K562 (cell line): ENCODE measurements around the gene CAPZA3. TPM values are rescaled to one million over a fixed set of nuclear protein-coding genes. Genes with fewer than 3 reads are reported as not detected.
A peak's percentile ranks its signal among the peaks of the same experiment; 100 is the strongest.

ENCODE experiments used
- ARID1B ChIP-seq: fragments of 450-650 bp; IDR thresholded peaks from 2 replicates; pipeline ENCODE4 v1.6.1; 2016; ENCODE audit warnings: antibody characterized with exemption, mild to moderate bottlenecking, inconsistent platforms
- BRCA1 ChIP-seq, 2 experiments: fragments of 450-650 bp in 1 of 2; sonication (generic) in 1 of 2; formaldehyde crosslinking in 1 of 2; IDR thresholded peaks; 2 replicates each; pipeline versions ENCODE4 v1.5.0 to v1.6.1; 2017 to 2020; ENCODE audit warnings: mild to moderate bottlenecking in 1 of 2, missing genetic modification reagents in 1 of 2
- BRF1 ChIP-seq: IDR thresholded peaks from 3 replicates; pipeline ENCODE4 v1.6.1; 2011; ENCODE audit warnings: borderline replicate concordance, mild to moderate bottlenecking; ENCODE audit not compliant: insufficient read length; ENCODE audit errors: extremely low read depth
- E2F8 ChIP-seq: fragments of 450-650 bp; IDR thresholded peaks from 2 replicates; pipeline ENCODE4 v1.7.1; 2018; ENCODE audit warnings: mild to moderate bottlenecking, low read depth; ENCODE audit not compliant: partially characterized antibody
- HINFP ChIP-seq: fragments of 450-650 bp; conservative IDR thresholded peaks from 2 replicates; pipeline ENCODE4 v1.6.1; 2016; ENCODE audit warnings: missing genetic modification characterization, low read depth, mild to moderate bottlenecking, control low read depth, missing compliant biosample characterization
- MEIS2 ChIP-seq: fragments of 450-650 bp; IDR thresholded peaks from 2 replicates; pipeline ENCODE4 v1.6.1; 2014; ENCODE audit warnings: mild to moderate bottlenecking; ENCODE audit not compliant: partially characterized antibody
- NCOR1 ChIP-seq: fragments of 450-650 bp; IDR thresholded peaks from 2 replicates; pipeline ENCODE4 v1.6.1; 2016; ENCODE audit warnings: mild to moderate bottlenecking, moderate library complexity
- NFATC3 ChIP-seq: fragments of 450-650 bp; IDR thresholded peaks from 2 replicates; pipeline ENCODE4 v1.6.1; 2017; ENCODE audit warnings: mild to moderate bottlenecking
- NR2F6 ChIP-seq: fragments of 450-650 bp; formaldehyde crosslinking; IDR thresholded peaks from 2 replicates; pipeline ENCODE4 v1.4.0; 2020; ENCODE audit warnings: mild to moderate bottlenecking
- PHTF2 ChIP-seq: fragments of 250-450 bp; sonication (Bioruptor Pico); IDR thresholded peaks from 2 replicates; pipeline ENCODE4 v1.5.0; 2021; ENCODE audit warnings: mild to moderate bottlenecking
- ZC3H11A ChIP-seq: IDR thresholded peaks from 2 replicates; pipeline ENCODE4 v1.6.1; 2012; ENCODE audit warnings: low read depth, low read length, improper control_type of control experiment
- ZHX1 ChIP-seq: fragments of 150-350 bp; conservative IDR thresholded peaks from 2 replicates; pipeline ENCODE4 v1.6.1; 2014; ENCODE audit warnings: low read length
- ZNF140 ChIP-seq: fragments of 250-450 bp; sonication (Bioruptor Pico); IDR thresholded peaks from 2 replicates; pipeline ENCODE4 v1.8.0; 2021; ENCODE audit warnings: moderate library complexity, mild to moderate bottlenecking, inconsistent platforms
- ZNF197 ChIP-seq: fragments of 200-800 bp; sonication (Bioruptor generic); IDR thresholded peaks from 2 replicates; pipeline ENCODE4 v1.6.1; 2016; ENCODE audit warnings: low read depth, missing genetic modification characterization, missing compliant biosample characterization
- ZNF584 ChIP-seq: fragments of 200-800 bp; sonication (Bioruptor generic); IDR thresholded peaks from 2 replicates; pipeline ENCODE4 v1.6.1; 2016; ENCODE audit warnings: low read depth, mild to moderate bottlenecking, missing genetic modification characterization, missing compliant biosample characterization
- ZNF644 ChIP-seq: fragments of 200-800 bp; sonication (Bioruptor generic); IDR thresholded peaks from 2 replicates; pipeline ENCODE4 v1.6.1; 2016; ENCODE audit warnings: low read depth, missing genetic modification characterization, missing compliant biosample characterization
- polyA plus RNA-seq, 8 experiments: library from polyadenylated mRNA; depleted of rRNA in 4 of 8; stranded (reverse) in 5 of 8; unstranded in 3 of 8; fragments of >200 nt; fragmentation: Nextera tagmentation in 2 of 8; fragmentation: Illumina TruSeq in 1 of 8; extraction: Ambion mirVana in 2 of 8; extraction: Trizol in 1 of 8; gene quantifications; 2 replicates each; pipeline versions ENCODE4 v1.2.1 to v1.2.3, GENCODE V29; 2011 to 2014; ENCODE audit warnings: inconsistent platforms in 1 of 8, missing spikeins in 1 of 8
- total RNA-seq, 7 experiments: library from RNA; depleted of rRNA in 6 of 7; stranded (reverse); fragments of >200 nt in 6 of 7; fragmentation: Illumina TruSeq in 2 of 7; extraction: Trizol in 2 of 7; gene quantifications; 2 replicates each; pipeline versions ENCODE4 v1.2.1 to v1.2.3, GENCODE V29; 2011 to 2021; ENCODE audit warnings: low replicate concordance in 1 of 7

Gene CAPZA3
- total and polyA plus RNA-seq, 9 of the 15 experiments (the other 6 are each of a cell fraction or from before 2014, with no cell fraction given): not detected

- TF ChIP-seq ZNF644 (no peak), ZNF140 (CRISPR knock-in tag) (no peak), ZHX1 (no peak), HINFP (tag) (no peak), BRCA1 (IDR thresholded peaks at IDR 0.05) (no peak), BRCA1 (CRISPR knock-in tag; IDR thresholded peaks at IDR 0.05) (no peak), ZC3H11A (no peak), NFATC3 (no peak), ZNF197 (CRISPR knock-in tag) (no peak), ARID1B (peak; percentile 90), NR2F6 (CRISPR knock-in tag) (no peak), MEIS2 (peak; percentile 32), E2F8 (no peak), ZNF584 (CRISPR knock-in tag) (no peak), BRF1 (no peak), PHTF2 (CRISPR knock-in tag) (no peak), NCOR1 (0 out of 2 replicates have a peak, but pooled peaks have one; percentile 33)
Observed at GRCh38 chr12:18696971-18697602, 40.8 kb upstream of the CAPZA3 start (continued).
